NCI-H510A treated with DMSO at 0.1 percent for 48 hours (cell line): Measurements from ENCODE around the gene CNTN5.
"Not testable (repeated sequence)": the region's sequence is repeated elsewhere in the genome, so short reads cannot be mapped to it uniquely, and the experiment has no call there.

Source experiments
- DNase-seq: peaks from one replicate; lab custom pipeline; 2025; lab: John Stamatoyannopoulos, UW

The CNTN5 gene

GRCh38 chr11:99766811-99767210 lies 746.1 kb downstream of the CNTN5 start:
- no peak for DNase-seq

DNA sequence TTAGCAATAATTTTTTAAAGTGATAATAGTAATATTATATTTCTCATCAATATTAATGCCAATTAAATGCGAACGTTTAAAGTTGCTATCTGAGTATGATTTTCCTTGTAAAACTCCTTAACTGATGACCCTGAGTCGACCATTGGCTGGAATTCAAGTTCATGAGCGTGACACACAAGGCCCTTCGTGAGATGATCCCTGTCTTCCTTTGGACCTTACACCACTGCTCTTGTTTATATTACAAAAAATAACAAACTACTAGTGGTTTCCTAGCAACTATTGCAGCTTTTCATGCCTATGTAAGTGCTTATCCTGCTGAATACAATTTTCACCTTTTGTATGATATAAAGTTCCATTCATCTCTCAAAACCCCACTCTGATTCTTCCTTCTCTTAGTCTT lies 752.9 kb downstream of the CNTN5 start:
- no peak for DNase-seq

DNA sequence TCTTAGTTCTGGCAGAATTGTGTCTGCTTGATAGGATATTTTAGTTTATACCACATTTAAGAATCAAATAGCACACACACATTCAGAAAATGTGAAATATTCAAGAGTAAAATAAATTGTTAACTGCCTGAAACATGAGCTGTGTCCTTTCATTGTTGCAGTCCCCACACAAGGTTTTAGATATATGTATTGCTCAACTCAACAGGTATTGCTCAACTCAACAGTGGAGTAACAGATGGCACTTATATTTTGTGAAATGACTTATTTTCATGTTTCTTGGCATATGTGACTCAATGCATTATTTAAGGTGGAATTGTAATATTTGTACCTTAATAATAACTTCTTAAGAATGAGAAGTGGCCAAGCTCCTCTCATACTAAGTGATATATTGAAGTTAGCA lies 760.3 kb downstream of the CNTN5 start:
- no peak for DNase-seq

DNA sequence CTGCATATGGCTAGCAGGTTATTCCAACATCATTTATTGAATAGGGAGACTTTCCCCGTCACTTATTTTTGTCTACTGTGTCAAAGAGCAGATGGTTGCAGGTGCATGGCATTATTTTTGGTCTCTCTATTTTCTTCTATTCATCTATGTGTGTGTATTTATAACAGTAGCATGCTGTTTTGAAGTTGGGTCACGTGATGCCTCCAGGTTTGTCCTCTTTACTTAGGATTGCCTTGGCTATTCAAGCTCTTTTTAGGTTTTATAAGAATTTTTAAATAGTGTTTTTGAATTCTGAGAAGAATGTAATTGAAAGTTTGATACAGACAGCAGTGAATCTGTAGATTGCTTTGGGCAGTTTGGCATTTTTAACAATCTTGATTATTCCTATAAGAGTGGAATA lies 770.6 kb downstream of the CNTN5 start:
- no peak for DNase-seq

- DNase-seq, result no peak
These were observed 775.2 kb downstream of the CNTN5 start for GRCh38 chr11:99795999-99796398.

DNA sequence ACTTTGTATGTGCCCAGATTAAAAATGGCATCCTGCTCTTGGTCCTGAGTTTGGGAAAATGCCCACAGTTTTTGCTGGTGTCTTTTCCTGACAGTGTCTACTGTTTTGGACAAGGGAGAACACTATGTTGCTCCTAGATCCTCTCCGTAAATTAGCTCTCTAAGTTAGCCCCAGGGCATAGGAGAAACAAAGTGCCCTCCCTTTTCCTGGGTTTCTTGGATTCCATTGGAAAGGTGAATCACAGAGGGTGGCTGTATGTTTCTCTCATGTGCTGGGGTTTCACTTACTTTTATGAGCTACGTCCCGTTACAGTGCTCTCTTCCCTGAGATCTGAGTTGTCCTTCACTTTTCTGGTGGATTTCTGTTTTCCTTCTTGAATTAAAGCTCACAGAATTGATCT lies 782.8 kb downstream of the CNTN5 start:
- DNase-seq, result no peak

DNA sequence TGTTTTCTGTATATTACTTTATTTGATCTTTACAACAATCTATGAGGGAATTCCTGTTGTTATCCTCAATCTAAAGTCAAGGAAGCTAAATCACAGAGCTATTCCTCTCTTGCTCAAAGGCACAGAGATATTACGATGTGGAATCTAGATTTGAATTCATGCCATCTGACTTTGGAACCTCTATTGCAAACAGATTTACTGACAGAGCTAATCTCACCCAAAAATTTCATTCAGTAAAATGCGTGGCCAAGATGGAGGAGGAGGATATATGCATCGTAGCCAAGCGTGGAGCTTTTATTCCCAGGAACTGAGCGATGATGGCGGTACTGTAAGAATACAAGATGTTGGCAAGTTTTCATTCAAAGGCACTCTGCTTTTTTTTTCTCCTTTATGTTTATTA lies 791.8 kb downstream of the CNTN5 start:
- DNase-seq, result no peak

GRCh38 chr11:99814021-99814420 lies 793.3 kb downstream of the CNTN5 start:
- no peak for DNase-seq

GRCh38 chr11:99814738-99815137 lies 794.0 kb downstream of the CNTN5 start:
- DNase-seq, result no peak

GRCh38 chr11:99818991-99819390 lies 798.2 kb downstream of the CNTN5 start:
- DNase-seq, result no peak

- no peak for DNase-seq
These were observed 802.3 kb downstream of the CNTN5 start for GRCh38 chr11:99822846-99823565.

GRCh38 chr11:99836739-99837138 lies 816.0 kb downstream of the CNTN5 start:
- DNase-seq, result not testable (repeated sequence)

DNA sequence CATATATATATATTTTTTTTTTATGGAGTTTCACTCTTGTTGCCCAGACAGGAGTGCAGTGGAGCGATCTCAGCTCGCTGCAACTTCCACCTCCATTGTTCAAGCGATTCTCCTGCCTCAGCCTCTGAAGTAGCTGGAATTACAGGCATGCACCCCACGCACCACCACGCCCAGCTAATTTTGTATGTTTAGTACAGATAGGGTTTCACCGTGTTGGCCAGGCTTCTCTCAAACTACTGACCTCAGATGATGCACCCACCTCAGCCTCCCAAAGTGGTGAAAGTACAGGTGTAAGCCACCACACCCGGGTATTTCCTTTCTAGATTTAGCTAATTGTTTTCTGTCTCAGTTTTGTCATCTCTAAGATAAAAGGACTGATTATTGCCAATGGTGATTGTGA lies 821.1 kb downstream of the CNTN5 start:
- DNase-seq, result no peak

- no peak for DNase-seq
These were observed 845.2 kb downstream of the CNTN5 start for GRCh38 chr11:99865951-99866350.

GRCh38 chr11:99881610-99882009 lies 860.9 kb downstream of the CNTN5 start:
- DNase-seq, result no peak

DNA sequence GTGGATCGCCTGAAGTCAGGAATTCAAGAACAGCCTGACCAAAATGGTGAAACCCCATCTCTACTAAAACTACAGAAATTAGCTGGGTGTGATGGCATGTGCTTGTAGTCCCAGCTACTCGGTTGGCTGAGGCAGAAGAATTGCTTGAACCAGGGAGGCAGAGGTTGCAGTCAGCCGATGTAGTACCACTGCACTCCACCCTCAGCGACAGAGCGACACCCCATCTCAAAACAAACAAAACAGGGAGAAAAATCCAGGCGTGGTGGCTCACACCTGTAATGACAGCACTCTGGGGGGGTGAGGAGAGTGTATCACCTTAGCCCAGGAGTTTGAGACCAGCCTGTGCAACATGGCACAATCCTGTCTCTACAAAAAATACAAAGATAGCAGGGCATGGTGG lies 864.0 kb downstream of the CNTN5 start:
- DNase-seq, result no peak

DNA sequence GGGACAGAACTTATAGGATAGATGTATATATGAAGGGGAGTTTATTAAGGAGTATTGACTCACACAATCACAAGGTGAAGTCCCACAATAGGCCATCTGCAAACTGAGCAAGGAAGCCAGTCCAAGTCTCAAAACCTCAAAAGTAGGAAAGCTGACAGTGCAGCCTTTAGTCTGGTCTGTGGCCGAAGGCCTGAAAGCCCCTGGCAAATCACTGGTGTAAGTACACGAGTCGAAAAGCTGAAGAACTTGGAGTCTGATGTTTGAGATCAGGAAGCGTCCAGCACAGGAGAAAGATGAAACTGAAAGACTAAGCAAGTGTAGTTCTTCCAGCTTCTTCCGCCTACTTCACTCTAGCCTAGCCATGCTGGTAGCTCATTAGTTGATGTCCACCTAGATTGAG lies 866.7 kb downstream of the CNTN5 start:
- DNase-seq, result no peak

DNA sequence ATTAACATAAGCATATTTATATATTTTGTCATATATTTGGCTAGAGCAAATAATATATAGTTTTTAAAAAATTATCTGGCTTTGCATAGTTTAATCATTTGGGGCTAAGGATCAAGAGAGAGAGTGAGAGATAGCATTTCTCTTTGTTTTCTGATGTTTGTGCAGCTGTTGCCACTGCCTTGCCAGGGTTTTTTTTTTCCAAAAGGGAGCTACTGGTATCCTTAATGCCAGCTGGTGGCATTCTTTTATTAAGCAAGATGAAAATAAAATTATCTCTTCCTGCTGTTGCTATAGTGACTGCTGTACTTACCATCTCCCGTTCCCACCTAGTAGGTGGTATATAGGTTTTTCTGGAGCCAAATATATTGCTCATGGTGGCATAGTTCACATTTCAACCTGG lies 873.1 kb downstream of the CNTN5 start:
- no peak for DNase-seq

- DNase-seq, result no peak
These were observed 880.4 kb downstream of the CNTN5 start for GRCh38 chr11:99901175-99901574.

DNA sequence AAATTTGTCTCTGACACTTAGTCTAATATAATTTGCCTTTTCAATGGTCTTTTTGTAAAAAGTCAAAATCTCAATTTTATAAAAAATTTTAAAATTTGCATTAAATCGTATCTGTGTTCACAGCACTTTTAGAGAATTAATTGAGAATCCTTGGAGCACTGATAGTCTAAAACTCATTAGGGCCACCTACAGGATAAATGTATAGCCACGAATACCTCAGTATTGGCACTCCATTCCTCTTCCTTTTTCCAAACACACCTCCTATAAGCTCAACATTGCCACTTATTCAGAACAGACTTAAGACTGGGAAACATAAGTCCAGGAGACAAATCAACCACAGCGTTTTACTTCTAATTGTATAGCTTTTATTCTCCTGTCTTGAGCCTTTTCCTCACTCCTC lies 890.4 kb downstream of the CNTN5 start:
- DNase-seq, result no peak

- DNase-seq, result no peak
These were observed 895.3 kb downstream of the CNTN5 start for GRCh38 chr11:99916078-99916477.

GRCh38 chr11:99918761-99919160 lies 898.0 kb downstream of the CNTN5 start:
- no peak for DNase-seq

- DNase-seq, result no peak
These were observed 900.2 kb downstream of the CNTN5 start for GRCh38 chr11:99920956-99921355.

- no peak for DNase-seq
These were observed 905.2 kb downstream of the CNTN5 start for GRCh38 chr11:99925968-99926367.

DNA sequence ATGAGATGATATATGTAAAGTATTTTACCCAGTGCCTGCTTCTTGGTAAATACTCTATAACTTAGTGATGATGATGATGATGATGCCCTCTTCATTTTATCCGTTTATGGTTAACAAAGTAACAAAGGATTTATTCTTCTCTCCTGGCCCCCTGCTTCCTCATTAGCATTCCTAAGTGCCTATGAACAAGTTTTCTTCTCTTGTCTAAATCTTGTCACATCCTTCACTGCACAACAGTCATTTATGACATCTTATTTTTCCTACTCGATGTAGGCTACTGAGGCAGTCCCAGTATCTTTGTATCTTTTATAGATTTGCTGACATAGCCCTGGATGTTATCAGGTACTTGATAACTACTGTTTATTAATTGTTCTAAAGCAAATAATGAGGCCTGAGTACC lies 911.9 kb downstream of the CNTN5 start:
- DNase-seq, result no peak
